Left hindlimb (tissue), 1 donor: ENCODE data around the gene PIGU.
"Not testable (repeated sequence)": the region's sequence is repeated elsewhere in the genome, so short reads cannot be mapped to it uniquely, and the experiment has no call there.

Experiments used
- DNase-seq: peaks from one replicate; pipeline ENCODE4 v3.0.0-alpha.2; 2018

The PIGU gene

GRCh38 chr20:34531608-34532265 lies 145.2 kb downstream of the PIGU start:
- DNase-seq, result no peak

GRCh38 chr20:34530342-34530741 lies 146.6 kb downstream of the PIGU start:
- DNase-seq, result no peak

- DNase-seq, result no peak
Observed at GRCh38 chr20:34529742-34530141, 147.2 kb downstream of the PIGU start.

GRCh38 chr20:34528921-34529297 lies 148.0 kb downstream of the PIGU start:
- DNase-seq, result no peak

GRCh38 chr20:34527016-34527415 lies 149.9 kb downstream of the PIGU start:
- DNase-seq, result no peak

- no peak for DNase-seq
Observed at GRCh38 chr20:34526466-34526865, 150.4 kb downstream of the PIGU start.

- no peak for DNase-seq
Observed at GRCh38 chr20:34525709-34526416, 151.0 kb downstream of the PIGU start.

GRCh38 chr20:34525342-34525708 lies 151.6 kb downstream of the PIGU start:
- DNase-seq, result no peak

- no peak for DNase-seq
Observed at GRCh38 chr20:34524426-34524825, 152.5 kb downstream of the PIGU start.

- no peak for DNase-seq
Observed at GRCh38 chr20:34522969-34523871, 153.7 kb downstream of the PIGU start.

- DNase-seq, result not testable (repeated sequence)
Observed at GRCh38 chr20:34519841-34520240, 157.1 kb downstream of the PIGU start.

GRCh38 chr20:34518863-34519262 lies 158.0 kb downstream of the PIGU start:
- DNase-seq, result not testable (repeated sequence)

- no peak for DNase-seq
Observed at GRCh38 chr20:34517114-34517505, 159.8 kb downstream of the PIGU start.

GRCh38 chr20:34516247-34517113 lies 160.4 kb downstream of the PIGU start, which contains the start of gene DYNLRB1:
Gene DYNLRB1 (plus strand): TSS chr20:34516422. CDS start chr20:34516459, 37 bp downstream.
- peak; percentile 97 for DNase-seq

GRCh38 chr20:34515484-34516246 lies 161.2 kb downstream of the PIGU start:
- peak; percentile 64 for DNase-seq

- DNase-seq, result no peak
Observed at GRCh38 chr20:34514897-34515483, 161.9 kb downstream of the PIGU start.

GRCh38 chr20:34514034-34514433 lies 162.9 kb downstream of the PIGU start:
- not testable (repeated sequence) for DNase-seq

GRCh38 chr20:34512955-34513419 lies 163.9 kb downstream of the PIGU start:
- no peak for DNase-seq

GRCh38 chr20:34512266-34512954 lies 164.5 kb downstream of the PIGU start:
- DNase-seq, result no peak

- no peak for DNase-seq
Observed at GRCh38 chr20:34511891-34512265, 165.0 kb downstream of the PIGU start.

- DNase-seq, result no peak
Observed at GRCh38 chr20:34510575-34510974, 166.3 kb downstream of the PIGU start.
